Stimulated activated CD8-positive, alpha-beta memory T cell treated with anti-CD3 and anti-CD28 coated beads, Interleukin-4, amount 100 ng/mL, for 48 hours (primary cell): ENCODE measurements around the gene TIAM2.
"Not testable (repeated sequence)": the region's sequence is repeated elsewhere in the genome, so short reads cannot be mapped to it uniquely, and the experiment has no call there.

Source experiments
- DNase-seq: peaks from one replicate; pipeline ENCODE4 v3.0.0-alpha.2; 2020

TIAM2 gene

DNA sequence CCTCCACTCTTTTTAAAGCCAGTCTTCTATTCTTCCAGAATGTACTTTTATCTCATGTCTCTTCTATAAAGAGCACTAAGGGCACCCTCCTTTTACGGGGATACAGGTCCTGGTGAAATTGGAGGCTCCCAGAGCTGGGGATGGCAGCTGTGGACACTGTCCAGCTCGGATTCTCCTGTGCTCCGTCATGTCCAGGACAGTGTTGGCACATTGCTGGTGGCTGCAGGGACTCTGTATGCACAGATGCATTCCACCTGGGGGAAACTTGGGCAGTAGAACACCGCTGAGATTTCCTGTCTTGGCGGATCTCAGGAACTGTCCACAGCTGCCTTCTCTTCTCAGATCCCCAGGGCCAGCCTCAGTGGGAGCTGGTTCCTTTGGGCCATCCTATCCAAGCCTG lies 212.1 kb downstream of the TIAM2 start:
- no peak for DNase-seq

DNA sequence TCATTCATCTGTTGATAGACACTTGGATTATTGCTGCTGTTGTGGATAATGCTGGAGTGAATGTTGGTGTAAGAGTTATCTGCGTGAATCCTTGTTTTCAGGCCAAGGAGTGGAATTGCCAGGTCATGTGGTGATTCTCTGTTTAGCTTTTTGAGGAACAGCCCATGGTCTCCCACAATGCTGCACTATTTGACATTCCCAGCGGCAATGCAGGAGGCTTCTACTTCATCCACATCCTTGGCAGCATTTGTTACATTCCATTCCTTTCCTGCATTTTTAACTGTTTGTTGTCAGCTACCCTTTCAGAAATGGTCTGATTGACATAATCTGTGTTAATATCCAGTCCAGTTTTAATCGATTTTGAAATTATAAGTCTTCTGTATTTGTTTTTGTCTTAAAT lies 217.0 kb downstream of the TIAM2 start:
- DNase-seq = no peak

DNA sequence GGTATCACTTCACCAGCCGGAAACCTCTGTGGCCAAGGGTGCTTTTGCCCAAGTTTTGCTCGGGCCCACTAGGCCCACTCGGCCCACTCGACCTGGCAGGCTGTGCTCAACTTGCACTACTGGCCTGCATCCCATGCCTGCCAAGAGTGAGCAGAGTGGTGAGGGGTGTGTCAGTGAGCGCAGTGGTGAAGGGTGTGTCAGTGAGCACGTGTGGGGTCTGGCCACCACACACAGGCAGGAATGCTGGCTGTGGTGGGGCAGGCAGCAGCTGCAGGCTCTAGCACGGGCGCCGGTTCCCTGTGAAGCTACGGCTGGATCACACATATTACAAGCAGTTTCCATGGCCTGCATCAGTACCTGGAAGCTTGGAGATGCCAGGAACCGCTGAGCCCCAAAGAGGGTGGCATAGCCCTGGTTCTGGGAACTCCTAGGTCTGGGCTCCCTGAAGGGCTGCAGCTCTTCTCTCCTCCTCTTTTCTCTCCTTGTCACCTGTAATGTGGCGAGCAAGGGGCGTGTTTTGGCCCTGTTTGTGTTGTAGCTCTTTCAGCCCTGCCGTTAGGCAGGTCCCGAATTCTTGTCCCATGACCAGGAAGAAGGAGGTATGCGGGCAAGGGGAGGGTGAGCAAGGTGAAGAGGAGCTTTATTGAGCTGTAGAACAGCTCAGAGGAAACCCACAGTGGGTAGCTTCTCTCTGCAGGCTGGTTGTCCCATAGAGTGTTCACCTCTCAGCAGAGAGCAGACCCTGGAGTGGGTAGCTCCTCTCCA lies 217.7 kb downstream of the TIAM2 start:
- DNase-seq = no peak

DNA sequence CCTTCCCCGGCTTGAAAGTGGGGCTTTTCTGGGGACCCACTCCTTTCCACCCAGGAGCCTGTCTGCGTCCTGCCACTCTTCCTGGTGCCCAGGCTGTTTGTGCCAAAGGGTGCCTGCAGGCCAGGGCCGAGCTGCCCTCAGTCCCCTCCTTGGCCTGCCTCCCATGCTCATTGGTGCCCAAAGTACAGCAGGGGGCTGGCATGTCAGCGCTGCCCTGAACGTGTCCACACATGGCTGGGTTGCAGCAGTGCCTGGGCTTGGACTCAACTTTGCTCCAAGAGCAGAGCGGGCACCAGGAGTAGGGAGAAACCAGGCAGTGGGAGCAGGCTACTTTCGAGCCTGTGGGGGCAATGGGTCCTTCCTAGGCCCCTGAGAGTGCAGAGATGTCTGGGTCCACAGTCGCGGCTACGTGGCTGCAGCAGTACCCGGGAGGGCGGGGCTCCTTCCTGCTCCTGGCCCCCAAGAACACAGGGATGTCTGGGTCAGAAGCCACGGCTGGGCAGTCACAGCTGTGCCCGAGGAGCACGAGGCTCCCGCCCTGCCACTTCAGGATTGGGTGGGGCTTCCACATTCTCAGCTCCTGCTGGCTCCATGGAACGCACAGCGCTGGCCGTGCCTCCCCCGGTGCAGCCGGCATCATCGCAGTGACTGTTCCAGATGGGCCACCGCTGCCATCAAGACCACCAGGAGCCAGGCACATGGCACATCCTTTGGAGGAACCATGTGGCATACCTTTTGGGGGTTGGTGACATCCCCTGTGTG lies 218.7 kb downstream of the TIAM2 start:
- DNase-seq = no peak

DNA sequence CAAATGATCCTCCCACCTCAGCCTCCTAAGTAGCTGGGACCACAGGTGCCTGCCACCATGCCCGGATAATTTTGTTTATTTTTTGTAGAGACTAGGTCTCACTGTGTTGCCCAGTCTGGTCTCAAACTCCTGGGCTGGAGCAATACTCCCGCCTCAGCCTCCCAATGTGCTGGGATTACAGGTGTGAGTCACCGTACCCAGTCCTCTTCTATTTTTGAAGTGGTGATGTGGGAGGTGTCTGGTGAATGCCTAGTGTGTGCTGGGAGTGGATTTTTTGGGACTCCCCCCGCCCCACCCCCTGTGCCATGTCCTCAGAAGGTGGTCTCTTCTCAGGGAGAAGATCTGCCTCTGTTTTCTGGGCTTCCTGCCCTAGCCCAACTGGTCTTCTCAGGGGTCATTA lies 220.8 kb downstream of the TIAM2 start:
- no peak for DNase-seq

DNA sequence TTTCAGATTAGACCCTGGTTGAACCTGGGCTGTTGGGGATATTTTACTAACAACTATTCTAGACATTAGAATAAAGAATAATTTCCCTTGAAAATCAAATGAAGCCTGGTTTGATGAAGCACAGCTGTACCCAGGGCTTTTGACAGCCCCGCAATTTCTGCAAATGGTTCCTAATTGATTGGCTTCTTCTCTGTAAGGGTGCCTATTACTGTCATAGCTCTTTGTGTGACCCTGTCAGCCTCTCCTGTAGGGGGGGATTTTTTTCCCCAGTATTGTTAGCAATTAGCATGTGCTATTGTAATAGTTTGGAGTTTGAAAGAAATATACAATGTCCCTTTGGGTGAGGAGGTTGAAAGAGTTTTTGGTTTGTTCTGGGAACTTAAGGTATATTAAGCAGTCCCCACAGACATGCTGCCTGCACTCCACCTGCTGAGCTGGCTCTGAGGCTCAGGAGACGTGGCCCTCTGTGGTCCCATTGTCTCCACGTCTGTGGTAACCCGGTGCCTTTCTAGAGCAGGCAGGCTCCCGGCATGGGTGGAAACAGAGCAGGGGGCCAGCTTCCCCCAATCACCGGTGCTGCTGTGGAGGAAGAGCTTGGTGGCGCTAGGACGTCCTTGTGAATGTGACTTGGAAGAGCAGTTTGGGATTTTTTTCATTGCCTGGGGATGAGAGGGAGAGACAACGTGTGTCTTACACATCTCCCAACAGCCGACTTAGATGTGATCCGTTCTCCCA lies 221.4 kb downstream of the TIAM2 start:
- no peak for DNase-seq

DNA sequence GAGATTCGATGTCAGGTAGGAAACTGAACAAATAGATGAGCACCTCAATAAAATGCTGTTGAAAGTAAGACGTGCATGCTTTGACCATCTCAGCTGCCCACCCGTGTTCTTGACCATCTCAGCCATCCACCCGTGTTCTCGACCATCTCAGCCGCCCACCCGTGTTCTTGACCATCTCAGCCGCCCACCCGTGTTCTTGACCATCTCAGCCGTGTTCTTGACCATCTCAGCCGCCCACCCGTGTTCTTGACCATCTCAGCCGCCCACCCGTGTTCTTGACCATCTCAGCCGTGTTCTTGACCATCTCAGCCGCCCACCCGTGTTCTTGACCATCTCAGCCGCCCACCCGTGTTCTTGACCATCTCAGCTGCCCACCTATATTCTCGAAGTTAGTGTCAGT lies 223.6 kb downstream of the TIAM2 start:
- DNase-seq = not testable (repeated sequence)

DNA sequence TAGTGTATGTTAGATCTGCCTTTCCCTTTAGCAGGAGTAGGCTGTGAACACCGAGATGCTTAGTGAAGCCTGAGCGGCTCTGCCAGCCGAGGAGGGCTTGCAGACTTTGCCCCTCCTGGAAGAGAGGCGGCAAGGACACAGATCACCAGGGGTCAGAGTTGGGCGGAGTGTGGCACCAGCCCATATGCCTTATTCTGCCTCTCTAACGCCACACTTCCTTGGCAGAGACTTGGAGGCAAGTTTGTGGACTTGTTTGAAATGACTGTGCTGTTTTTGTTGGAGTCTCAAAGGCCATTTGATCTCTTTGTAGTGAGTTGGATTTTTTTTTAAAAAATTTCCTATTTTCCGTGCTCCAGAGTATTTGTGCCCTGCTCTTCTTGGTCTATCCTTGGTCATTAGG lies 224.2 kb downstream of the TIAM2 start:
- DNase-seq = no peak

DNA sequence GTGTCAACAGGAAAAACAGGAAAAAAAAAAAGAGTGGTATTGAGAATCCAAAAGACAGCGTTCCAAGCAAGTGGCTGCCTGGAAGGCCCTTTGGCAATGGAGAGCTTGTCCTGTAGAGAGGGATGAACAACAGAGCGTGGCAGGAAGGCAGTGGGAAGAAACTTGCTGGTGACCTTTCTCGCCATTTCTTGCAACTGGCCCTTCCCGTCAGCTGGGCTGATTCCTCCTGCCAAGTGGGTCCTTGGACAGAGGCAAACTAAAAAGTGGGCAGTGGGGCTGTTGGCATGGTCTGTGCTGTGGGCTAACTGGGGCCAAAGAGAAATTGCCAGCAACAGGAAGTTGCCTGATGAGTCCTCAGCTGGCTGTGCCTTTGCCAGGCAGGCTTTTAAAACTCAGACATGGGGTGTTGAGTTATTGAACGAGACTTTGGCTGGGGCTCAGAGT lies 224.8 kb downstream of the TIAM2 start:
- DNase-seq = no peak

DNA sequence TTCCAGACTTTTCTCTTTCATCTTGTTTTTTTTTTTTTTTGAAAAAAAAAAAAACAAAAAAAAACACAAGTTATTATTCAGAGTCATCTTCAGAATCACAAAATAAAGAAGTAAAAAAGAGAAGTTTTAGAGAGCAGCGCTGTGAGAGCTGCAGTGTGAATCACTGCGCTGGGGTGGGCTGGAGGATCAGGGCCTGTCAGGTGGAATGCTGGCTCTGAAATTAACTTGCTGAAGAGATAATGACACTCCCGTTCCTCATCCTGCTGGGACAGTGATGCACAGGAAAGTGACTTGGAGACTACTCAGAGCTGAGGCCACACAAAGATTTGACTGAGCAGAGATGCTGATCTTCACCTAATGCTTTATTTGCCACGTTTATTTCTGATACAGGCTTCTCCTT lies 226.0 kb downstream of the TIAM2 start:
- DNase-seq = no peak

DNA sequence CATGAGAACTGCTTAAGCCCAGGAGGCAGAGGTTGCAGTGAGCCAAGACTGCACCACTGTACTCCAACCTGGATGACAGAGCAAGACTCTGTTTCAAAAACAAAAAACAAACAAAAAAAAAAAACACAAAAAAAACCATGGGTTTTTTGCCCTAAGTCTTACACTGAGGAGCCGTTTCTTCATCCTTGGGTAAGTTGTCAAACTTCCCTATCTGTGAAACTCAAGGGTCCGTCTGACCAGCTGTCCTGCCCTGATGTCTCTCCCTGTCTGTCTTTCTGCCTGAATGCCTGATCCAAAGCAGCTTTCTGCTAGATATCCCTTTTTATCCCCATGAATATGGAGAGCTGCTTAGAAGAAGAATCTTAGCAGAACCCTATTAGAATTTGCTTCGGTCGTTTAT lies 227.4 kb downstream of the TIAM2 start:
- no peak for DNase-seq

DNA sequence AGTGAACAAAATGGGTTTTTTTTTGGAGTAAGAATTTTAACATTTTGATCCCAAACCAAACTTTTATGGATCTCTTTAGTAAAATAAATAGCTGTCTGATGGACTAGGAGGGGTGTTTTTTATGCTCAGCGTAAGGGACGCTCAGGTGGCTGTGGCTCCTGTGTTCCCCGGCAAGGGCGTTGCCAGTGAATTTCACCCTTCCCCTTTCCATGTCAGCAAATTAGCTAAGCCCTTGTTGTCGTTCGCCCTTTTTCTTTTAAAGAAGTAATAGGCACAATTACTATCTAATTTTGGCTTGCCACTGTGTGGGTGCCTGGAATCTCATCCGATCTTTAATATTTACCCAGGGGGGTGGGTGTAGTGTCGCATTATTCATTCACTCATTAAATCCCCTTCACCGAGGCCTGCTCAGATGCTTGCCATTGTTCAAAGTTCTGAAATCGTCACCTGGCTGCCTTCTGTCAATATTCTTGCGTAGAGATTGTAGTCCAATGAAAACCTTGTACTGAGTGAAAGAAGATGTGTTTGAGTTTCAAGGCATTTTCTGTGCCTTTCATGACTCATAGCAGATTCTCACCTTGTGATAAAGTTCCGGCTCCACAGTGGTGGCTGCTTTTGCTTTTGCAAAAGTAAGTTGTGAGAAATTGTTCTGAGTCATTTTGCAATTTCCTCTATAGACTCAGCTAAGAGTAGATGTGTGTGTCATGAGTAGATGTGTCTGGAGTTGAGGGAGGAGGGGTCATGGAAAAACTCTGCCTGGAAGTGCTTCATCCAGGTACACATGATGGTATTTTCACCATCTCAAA lies 228.7 kb downstream of the TIAM2 start:
- DNase-seq = peak; percentile 62

DNA sequence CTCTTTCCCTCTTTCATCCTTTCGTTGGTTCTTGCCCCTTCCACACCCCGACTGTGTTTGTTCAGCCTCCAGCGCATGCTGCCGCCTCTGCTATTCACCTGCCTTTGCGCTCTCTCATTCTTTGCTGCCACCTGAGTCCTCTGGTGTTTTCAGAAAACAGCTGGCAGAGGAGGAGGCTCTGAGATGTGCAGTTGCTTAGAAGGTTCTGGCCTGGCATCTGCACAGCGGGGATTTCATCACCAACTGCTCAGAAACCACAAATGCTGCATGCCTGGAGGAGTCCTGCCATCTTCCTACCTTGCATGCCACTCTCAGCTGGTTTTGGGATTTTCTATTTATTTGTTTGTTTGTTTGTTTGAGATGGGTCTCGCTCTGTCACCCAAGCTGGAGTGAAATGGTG lies 229.5 kb downstream of the TIAM2 start:
- DNase-seq = no peak

DNA sequence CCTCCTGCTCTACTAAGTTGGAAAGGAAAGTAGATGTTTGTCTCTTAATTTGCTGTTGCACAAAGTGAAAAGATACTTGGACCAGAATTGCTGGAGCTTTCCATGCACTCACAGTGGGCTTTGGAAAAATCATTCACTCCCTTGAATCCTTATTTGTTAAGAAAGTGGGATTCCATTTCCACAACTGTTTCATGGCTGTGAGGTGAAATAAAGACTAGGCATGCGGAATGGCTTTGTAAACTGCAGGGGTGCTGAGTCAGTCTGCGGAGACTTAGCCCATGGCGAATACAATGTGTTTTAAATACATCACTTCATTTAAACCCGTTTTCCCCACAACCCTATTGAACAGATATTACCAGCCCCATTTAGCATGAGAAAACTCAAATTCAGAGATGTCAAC lies 231.9 kb downstream of the TIAM2 start:
- no peak for DNase-seq

DNA sequence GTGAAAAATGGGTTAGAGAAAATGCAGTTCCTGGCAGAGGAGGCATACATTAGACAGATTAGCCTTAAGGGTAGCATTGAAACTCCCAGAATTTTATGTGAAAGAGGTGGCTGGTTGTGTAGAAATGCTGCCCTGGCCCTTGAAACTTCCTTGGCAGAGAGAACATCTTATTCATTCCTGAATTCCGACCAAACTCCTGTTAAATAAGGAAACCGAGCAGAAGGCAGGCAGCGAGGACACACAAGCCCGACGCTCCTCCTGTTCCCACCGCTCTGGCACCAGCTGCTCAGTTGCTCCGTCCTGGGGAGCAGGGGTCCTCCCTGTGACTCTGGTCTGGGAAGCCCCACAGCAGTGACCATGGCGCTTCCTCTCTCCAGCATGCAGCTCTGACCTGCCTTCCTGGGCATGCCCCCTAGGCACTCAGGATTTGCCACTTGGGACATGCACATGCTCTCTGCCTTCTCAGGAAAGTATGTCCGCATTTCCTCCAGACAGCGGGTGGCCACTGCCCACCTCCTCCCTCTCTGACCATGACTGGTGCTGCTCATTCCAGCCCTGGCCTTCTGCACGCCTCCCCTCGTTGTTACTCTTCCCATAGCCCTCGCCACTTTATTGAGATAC lies 233.5 kb downstream of the TIAM2 start:
- DNase-seq = no peak

DNA sequence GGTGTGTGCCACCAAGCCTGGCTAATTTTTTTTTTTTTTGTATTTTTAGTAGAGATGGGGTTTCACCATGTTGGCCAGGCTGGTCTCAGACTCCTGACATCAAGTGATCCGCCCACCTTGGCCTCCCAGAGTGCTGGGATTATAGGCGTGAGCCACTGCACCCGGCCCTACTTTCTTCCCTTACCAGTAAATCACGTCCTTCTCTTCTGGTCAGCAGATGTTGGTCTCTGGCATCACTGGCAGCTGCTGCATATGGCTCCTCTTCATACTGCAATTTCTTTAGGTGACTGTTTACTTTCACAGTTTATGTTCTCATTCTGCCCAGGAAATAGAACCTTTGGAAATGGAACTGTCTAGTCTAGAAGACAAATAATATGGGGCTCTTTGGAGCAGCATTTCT lies 235.9 kb downstream of the TIAM2 start:
- DNase-seq = not testable (repeated sequence)

DNA sequence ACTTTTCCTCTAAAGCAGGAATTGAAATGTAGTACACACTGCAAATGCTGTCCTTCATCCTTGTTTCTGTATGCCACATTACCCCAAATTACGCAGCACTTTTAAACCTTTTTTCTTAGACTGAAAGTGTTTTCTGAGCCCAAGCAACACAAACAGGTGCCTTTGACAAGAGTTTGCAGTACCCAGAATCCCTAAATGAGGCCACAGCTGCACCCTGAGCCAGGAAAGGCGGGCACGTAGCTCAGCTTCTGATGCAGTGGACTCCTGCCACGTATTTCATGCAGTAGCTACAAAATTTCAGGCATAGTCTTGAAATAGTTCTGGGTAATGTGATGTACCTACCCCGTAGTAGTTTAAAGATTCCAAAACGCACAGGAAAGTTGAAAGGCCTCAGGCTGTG lies 237.7 kb downstream of the TIAM2 start:
- DNase-seq = no peak

DNA sequence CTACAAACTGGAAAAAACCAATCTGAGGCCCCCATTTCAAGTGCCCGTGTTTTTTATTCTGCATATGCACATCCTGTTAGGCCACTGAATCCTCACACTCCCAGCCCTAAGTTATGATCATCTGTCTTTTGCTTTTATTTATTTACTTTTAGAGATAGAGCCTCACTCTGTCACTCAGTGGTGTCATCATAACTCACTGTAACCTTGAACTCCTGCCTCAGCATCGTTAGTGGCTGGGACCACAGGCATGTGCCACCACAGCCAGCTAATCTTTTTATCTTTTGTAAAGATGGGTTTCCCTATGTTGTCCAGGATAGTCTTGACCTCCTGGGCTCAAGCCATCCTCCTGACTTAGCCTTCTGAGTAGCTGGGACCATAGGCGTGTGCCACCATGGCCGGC lies 239.1 kb downstream of the TIAM2 start:
- DNase-seq = no peak

DNA sequence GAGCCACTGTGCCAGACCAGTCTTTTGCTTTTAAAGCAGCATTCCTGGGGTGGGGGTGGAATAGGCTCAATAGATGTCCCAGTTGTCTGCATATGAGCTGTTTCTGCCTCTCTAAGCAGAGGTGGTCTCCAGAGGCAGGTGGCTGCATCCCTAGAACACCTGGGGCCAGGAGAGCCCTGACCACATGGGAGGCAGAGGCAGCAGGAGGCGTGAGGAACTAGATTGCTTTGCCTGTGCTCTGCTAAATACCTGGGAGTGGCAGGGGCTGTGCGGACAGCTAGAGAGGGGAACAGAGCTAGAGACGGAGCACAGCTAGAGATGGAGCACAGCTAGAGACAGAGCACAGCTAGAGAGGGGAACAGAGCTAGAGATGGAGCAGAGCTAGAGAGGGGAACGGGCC lies 239.6 kb downstream of the TIAM2 start:
- no peak for DNase-seq

DNA sequence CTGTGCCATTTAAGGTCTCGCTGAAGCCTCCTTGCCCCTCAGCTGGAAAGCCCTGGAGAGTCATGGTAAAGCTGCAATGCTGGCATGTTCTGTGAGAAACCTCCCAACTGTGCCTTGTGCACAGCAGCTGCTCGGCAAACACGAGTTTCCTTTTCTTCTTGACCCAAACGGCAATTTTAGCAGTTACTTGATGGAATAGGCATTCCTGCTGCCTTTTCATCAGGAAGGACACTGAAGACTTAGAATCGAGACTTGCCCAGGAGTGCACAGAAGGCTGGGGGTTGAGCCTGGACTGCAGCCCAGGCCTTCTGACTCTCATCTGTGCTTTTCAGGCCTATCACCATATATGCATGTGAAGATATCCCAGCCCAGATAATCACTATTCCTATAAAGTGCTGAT lies 240.0 kb downstream of the TIAM2 start:
- DNase-seq = no peak

DNA sequence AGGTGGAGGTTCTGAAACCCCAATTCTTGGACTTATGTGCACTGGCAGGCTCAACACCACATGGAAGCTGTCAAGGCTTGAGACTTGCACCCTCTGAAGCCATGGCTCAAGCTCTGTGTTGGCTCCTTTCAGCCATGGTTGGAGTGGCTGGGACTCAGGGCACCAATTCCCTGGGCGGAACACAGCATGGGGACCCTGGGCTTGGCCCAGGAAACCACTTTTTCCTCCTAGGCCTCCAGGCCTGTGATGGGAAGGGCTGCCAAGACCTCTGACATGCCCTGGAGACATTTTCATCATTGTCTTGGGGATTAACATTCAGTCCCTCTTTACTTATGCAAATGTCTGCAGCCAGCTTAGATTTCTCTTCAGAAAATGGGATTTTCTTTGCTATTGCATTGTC lies 242.5 kb downstream of the TIAM2 start:
- DNase-seq = no peak

DNA sequence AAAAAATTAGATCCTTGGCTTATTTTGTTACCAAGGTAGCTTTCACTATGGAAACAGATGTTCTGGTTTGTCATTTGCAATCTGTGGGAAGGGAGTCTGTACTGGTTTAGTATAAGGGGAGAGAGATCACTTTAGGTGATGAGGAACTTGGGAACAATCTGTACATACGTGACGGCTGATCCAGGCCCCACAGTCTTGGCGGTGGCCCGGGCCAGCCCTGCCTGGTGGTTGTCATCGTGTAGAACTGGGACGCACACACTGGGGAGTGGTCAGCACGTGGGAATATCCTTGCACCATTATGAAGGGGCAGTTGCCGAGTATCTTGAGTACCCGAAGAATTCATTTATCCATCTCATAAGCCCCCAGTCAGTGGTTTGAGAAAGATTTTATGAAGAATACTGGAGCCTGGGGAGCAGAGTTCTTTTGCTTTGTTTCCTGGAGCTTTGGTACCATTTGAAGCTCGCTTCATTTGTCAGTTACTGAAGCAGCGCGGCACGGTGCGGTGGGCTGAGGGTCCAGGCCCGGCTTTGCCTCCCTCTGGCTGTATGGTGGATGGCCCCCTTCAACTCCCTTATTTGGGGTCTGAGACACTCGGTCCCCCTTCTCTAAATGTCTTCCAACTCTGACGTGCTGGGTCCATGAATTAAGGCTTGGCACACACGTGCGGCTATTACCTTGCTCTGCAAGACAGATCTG lies 245.9 kb downstream of the TIAM2 start:
- no peak for DNase-seq
